Right atrium auricular region (tissue), 2 donors: Measurements from ENCODE around the gene AKT2. TPM values are rescaled to one million over a fixed set of nuclear protein-coding genes. Genes with fewer than 3 reads are reported as not detected.
"Not testable (repeated sequence)": the region's sequence is repeated elsewhere in the genome, so short reads cannot be mapped to it uniquely, and the experiment has no call there.

Experiments used
- DNase-seq: peaks from one replicate; pipeline ENCODE4 v3.0.0-alpha.2; 2019; ENCODE audit warnings: low spot score
- H3K27ac ChIP-seq, 2 donors: fragments of 200-600 bp; sonication (generic); 1 replicate in 1 of 2; 2 replicates in 1 of 2; pipeline ENCODE4 v1.5.1; 2016 to 2019
- H3K27me3 ChIP-seq, 2 donors: fragments of 200-600 bp; sonication (generic); one replicate each; pipeline versions ENCODE4 v1.5.1 to v1.6.0; 2017 to 2019
- H3K36me3 ChIP-seq: fragments of 200-600 bp; sonication (generic); one replicate; pipeline ENCODE4 v1.5.1; 2016
- H3K4me1 ChIP-seq, 2 donors: fragments of 200-600 bp; sonication (generic); one replicate each; pipeline versions ENCODE4 v1.5.1 to v1.6.0; 2017 to 2019
- H3K4me3 ChIP-seq, 2 donors: fragments of 200-600 bp; sonication (generic); 1 replicate in 1 of 2; 2 replicates in 1 of 2; pipeline ENCODE4 v1.5.1; 2017 to 2019; ENCODE audit warnings: mild to moderate bottlenecking in 1 of 2, moderate library complexity in 1 of 2
- H3K9me3 ChIP-seq, 2 donors: fragments of 200-600 bp; sonication (generic); one replicate each; pipeline ENCODE4 v1.5.1; 2019
- total RNA-seq, 2 donors: library from RNA; depleted of rRNA; stranded (reverse); fragments of >200 nt; gene quantifications; one replicate each; pipeline ENCODE4 v1.1.0, GENCODE V29; 2016
- TF ChIP-seq, protein P1 (sequence below), 2 donors: fragments of 200-600 bp; sonication (generic); IDR thresholded peaks; one replicate each; pipeline ENCODE4 v1.5.1; 2019; ENCODE audit warnings: antibody characterized with exemption in 2 of 2

Gene AKT2
- total RNA-seq, 2 donors from 2014 or later, result 63.3 to 76.7 TPM

DNA sequence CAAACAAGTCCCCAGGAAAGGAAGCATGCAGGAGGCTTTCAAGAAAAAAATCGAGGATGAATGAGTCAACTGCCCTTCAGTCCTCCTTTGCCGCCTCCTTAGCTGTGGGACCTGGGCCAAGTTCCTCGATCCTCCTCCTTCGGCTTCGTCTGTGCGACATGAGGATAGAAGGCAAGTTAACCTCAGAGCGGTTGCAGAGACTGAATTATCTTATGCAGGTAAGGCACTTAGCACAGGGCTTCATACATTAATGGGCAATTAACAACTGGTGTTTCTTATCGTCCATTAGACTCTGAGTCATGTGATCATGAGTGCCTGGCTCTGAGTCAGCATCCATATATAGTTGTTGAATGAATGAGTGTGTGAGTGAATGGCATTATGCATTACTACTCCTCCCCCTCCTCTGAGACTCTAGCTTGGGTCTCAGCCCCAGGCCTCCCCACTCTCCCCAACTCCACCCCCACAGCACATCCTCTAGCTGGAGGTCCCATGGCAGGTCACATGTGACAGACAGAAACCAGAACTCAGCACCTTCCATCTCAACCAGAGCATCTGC, 65.3 kb downstream of the AKT2 start:
- Histone ChIP-seq H3K27ac (no peak overlapping the region), H3K36me3 (no peaks in the 10 kb centered on the region), H3K27me3 (peaks cover 17 to 29% of the 10 kb centered on the region in 2 donors), H3K4me1 (peaks cover 0 to 24% of the 10 kb centered on the region in 2 donors), H3K4me3 (no peak overlapping the region), H3K9me3 (no peaks in the 10 kb centered on the region)
- TF ChIP-seq, protein P1, sequence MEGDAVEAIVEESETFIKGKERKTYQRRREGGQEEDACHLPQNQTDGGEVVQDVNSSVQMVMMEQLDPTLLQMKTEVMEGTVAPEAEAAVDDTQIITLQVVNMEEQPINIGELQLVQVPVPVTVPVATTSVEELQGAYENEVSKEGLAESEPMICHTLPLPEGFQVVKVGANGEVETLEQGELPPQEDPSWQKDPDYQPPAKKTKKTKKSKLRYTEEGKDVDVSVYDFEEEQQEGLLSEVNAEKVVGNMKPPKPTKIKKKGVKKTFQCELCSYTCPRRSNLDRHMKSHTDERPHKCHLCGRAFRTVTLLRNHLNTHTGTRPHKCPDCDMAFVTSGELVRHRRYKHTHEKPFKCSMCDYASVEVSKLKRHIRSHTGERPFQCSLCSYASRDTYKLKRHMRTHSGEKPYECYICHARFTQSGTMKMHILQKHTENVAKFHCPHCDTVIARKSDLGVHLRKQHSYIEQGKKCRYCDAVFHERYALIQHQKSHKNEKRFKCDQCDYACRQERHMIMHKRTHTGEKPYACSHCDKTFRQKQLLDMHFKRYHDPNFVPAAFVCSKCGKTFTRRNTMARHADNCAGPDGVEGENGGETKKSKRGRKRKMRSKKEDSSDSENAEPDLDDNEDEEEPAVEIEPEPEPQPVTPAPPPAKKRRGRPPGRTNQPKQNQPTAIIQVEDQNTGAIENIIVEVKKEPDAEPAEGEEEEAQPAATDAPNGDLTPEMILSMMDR (IDR thresholded peaks at IDR 0.05), result no peak
- no peak for DNase-seq

DNA sequence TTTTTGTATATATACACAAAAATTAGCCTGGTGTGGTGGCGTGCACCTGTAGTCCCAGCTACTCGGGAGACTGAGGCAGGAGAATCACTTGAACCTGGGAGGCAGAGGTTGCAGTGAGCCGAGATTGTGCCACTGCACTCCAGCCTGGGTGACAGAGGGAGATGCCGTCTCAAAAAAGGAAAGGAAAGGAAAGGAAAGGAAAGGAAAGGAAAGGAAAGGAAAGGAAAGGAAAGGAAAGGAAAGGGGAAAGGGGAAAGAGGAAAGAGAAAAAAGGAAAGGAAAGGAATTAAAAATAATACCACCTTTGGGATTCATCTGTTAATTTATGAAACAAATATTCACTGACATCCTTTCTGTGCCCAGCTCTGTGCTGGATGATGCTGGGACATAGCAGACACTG, 66.1 kb downstream of the AKT2 start:
- peaks cover 17 to 29% of the 10 kb centered on the region in 2 donors for H3K27me3 ChIP-seq
- H3K36me3 ChIP-seq, H3K4me3 ChIP-seq: not testable (repeated sequence)

DNA sequence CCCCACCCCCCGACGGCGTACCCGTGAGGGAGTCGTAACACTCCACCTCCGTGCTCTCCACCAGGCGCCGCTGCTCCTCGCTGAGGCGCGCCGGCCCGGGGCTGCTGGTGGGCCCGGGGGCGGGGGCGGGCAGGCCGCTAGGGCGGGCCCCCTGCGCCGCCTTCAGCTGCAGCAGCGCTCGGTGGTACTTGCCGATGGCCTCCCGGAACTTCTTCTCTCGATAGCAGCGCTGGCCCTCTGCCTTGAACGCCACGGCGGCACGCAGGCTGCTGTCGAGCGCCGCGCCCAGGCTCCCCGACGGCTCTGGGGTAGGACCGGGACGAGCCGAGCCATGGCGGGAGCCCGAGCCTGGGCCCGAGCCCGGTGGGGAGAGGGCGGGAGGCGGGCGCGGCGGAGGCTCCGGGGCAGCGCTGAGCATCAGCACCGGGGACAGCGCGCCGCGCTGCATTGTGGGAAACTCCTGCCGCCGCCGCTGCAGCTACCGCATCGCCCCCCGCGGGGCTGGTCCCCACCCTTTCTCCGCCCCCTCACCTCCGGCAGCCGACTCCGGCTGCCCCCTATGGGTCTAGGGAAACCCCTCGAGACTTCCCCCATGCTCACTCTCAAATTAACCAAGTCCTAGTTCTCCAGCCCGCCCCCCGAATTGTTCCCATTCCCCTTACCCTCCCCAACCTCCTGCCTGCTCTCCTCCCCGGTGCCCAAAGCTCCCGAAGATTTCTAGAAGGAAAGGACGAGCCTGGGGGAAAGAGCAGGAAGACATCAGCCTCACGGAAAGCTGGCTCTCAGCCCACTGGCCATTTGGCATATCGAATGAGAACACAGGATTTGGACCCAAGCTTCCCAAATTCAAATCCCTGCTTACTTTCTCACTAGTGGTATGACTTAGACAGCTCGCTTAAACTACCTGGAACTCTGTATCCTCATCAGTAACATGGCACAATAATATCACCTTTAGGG, 66.9 kb downstream of the AKT2 start, which contains the start of gene TTC9B:
TSS of gene TTC9B (minus strand) at position 451 of the 957 bp plus-strand sequence. CDS start at position 448, 3 bp downstream.
- H3K4me3 ChIP-seq, result no peak within 1 kb of the TSS
- TF ChIP-seq, protein P1 (IDR thresholded peaks at IDR 0.05), result no peak

More for the DNA sequence above, 66.1 kb downstream of the AKT2 start:
- not testable (repeated sequence) for H3K27ac ChIP-seq, DNase-seq, H3K9me3 ChIP-seq
- H3K4me1 ChIP-seq, result peaks cover 0 to 24% of the 10 kb centered on the region in 2 donors

DNA sequence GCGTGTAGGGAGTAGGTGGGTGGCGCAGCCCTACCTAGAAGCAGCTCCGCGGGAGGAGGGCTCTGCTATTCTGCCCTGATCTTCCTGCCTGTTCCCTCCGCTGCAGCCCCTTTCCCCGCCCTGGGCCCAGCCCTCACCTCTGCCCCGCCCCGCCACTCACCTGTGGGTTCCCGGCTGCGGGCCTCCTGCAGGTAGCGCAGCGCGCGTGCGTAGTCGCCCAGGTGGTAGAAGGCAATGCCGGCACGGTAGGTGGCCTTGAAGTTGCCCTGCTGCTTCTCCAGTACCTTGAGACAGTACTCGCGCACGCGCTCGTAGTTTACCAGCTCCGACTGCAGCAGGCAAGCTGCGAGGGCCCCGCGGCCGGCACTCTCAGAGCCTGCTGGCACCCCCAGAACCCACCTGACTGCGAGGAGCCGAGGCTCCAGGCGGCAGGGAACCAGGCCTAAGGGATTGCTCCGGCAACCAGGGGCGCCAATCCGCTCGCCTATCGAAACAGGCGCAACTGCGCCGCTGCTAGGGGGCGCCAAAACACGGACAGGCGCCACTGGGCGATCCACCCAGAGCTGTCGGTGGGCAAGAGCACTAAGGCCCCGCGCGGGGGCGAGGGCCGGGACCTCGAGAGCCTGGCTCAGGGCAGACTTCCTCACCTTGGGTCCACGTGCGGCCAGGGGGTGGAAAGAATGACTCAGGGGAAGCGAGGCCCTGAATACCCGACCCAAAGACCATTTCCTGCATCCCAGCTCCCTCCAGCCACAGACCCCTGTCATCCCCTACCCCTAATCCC, 67.9 kb downstream of the AKT2 start:
- no peaks in the 10 kb centered on the region for H3K9me3 ChIP-seq
- TF ChIP-seq, protein P1 (IDR thresholded peaks at IDR 0.05), result peak in 1 of 2 donors; percentile 27
- H3K4me3 ChIP-seq, result no peak overlapping the region
- no peak overlapping the region for H3K27ac ChIP-seq
- DNase-seq, result no peak
- peaks cover 1% of the 10 kb centered on the region for H3K36me3 ChIP-seq
- H3K27me3 ChIP-seq, result peaks cover 12 to 22% of the 10 kb centered on the region in 2 donors
- peaks cover 0 to 18% of the 10 kb centered on the region in 2 donors for H3K4me1 ChIP-seq

More for the DNA sequence above, 66.9 kb downstream of the AKT2 start, which contains the start of gene TTC9B:
- Histone ChIP-seq H3K27me3 (peaks cover 12 to 27% of the 10 kb centered on the region in 2 donors), H3K4me1 (peaks cover 0 to 20% of the 10 kb centered on the region in 2 donors), H3K9me3 (no peaks in the 10 kb centered on the region), H3K27ac (no peak within 1 kb of the TSS), H3K36me3 (no peaks in the 10 kb centered on the region)
- no peak for DNase-seq

DNA sequence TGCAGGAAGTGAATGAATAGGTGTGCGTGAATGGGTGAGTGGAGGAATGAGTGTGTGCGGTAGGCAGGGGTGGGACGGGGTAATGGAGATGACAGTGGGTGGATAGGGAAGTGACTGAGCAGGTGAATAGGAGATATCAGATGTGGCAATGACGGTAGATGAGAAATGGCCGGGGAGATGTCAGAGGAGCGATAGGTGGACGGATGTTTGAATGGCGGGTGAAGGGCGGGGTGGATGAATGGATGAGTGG, 68.4 kb downstream of the AKT2 start:
- Histone ChIP-seq H3K4me3 (no peak overlapping the region), H3K27me3 (peaks cover 12 to 22% of the 10 kb centered on the region in 2 donors), H3K4me1 (peaks cover 0 to 18% of the 10 kb centered on the region in 2 donors), H3K27ac (no peak overlapping the region), H3K36me3 (peaks cover 6% of the 10 kb centered on the region), H3K9me3 (no peaks in the 10 kb centered on the region)
- no peak for DNase-seq
- TF ChIP-seq, protein P1 (IDR thresholded peaks at IDR 0.05), result no peak
